A172 (cell line): ENCODE data around the gene FEN1. TPM values are rescaled to one million over a fixed set of nuclear protein-coding genes. Genes with fewer than 3 reads are reported as not detected.

Source experiments
- DNase-seq: peaks from one replicate; pipeline ENCODE4 v3.0.0-alpha.2; 2015; ENCODE audit warnings: low spot score
- total RNA-seq: library from RNA; depleted of rRNA; stranded (reverse); fragments of >200 nt; shearing (Covaris generic); gene quantifications from 2 replicates; pipeline ENCODE4 v1.2.3, GENCODE V29; 2014

FEN1 gene
- total RNA-seq, 1 experiment from 2014 or later = 131 TPM

DNA sequence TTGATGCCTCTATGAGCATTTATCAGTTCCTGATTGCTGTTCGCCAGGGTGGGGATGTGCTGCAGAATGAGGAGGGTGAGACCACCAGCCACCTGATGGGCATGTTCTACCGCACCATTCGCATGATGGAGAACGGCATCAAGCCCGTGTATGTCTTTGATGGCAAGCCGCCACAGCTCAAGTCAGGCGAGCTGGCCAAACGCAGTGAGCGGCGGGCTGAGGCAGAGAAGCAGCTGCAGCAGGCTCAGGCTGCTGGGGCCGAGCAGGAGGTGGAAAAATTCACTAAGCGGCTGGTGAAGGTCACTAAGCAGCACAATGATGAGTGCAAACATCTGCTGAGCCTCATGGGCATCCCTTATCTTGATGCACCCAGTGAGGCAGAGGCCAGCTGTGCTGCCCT lies 2.7 kb downstream of the FEN1 start:
- no peak for DNase-seq

GRCh38 chr11:61795876-61796526 lies 3.3 kb downstream of the FEN1 start:
- DNase-seq = no peak

GRCh38 chr11:61797263-61797944 lies 4.7 kb downstream of the FEN1 start:
- DNase-seq = peak; percentile 77

DNA sequence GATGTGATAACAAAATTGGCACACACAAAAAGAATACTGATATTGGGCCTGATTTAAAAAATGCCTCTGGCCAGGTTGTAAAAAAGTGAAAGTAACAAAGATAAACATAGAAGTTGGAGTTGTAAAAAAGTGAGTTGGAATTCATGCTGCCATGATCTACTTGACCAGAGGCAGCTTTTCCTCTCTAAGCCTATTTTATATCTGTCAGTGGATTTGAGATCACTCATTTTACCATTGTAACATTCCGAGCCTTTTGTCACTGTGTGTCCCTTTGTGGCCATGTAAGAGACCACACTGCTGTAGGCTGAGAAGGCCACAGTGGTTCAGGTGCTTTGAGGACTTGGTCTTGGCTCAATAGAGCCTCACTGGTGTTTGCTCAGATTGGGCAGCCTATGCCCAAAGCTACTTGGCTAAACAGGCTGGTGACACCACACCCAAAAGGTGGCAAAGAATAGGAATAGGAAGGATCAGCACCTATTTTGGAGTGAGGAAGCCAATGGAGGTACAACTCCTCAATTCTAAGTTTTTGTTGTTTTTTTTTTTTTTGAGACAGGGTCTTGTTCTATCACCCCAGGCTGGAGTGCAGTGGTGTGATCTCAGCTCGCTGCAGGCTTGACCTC lies 7.1 kb downstream of the FEN1 start:
- no peak for DNase-seq

DNA sequence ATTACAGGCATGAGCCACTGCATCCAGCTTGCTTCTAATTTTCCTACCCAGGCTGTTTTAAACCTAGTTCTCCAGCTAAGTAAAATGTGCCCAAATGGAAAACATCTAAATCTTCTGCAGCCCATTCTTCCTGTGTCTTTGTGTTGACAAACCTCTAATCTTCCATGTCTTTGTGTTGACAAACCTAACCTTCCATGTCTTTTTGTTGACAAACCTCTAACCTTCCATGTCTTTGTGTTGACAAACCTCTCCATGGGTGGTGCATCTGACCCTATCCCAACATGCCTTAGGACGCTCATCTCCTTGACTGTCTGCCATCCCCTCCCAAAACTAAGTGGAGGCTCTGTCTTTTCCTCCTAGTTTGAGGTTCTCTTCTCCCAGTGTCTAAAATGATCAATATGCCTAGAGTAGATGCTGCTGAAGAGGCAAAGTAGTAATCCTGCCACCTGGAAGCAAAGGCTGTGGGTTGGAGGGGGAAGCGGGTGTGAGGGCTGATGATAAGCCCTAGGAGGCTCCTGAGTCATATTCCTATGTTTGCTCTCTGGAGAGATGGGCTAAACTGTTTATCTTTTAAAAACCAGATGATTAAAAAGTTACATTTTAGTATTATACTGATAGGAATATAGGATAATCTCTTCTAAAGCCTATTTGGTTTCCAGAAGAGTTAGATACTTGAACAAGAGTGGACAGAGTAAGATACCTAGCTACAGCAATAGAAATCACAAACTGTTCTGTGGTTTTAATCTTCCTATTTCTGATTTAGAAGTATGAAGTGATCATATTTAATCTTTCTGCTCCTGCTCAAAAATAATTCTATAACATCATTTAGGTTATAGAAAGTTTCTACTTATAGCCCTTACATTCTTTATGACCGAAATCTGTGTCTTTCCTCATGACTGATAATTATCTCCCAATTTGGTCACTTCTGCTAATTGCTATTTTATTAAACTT lies 7.9 kb downstream of the FEN1 start:
- peak; percentile 16 for DNase-seq

DNA sequence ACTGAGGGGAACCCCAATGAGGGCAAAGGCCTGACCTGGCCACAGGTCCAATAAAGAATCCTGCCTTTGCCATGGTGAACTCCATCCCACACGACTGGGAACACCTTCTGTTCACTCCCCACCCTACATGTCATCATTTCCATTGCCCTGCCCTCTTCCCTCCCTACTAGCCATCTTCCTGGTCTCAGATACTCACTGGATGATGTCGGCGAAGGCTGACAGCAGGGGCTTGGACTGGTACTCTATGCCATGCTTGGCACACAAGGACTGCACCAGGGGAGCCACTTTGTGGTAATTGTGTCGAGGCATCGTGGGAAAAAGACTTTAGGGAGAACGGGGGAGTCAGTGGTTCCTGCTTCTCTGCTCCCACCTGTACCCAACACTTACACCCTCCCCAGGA lies 9.9 kb downstream of the FEN1 start:
- no peak for DNase-seq

GRCh38 chr11:61803889-61804647 lies 11.4 kb downstream of the FEN1 start:
- DNase-seq = no peak

- no peak for DNase-seq
Measured at GRCh38 chr11:61805146-61805545, 12.4 kb downstream of the FEN1 start.

- DNase-seq = no peak
Measured at GRCh38 chr11:61806785-61807184, 14.1 kb downstream of the FEN1 start.

DNA sequence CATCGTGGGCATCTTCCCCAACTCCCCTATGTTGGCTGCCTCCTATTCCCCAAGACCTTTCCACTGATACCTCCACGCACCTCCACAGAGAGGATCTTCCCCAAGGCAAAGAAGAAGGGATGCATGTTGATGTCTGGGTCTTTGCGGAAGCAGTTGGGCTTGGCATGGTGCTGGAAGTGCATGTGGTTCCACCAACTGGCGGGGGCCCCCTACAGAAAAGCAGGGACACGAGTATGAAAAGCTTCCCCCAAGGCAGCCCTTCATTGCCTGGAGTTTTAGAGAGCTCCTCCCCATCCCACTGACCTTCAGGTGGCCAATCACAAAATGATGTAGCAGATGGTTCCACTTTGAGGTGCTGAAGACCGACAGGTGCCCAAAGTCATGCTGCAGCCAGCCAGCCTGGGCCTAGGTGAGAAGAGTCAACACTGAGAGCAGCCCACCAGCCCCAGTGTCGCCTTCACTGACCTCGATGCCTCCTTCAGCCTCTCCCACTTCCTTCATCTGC lies 18.0 kb downstream of the FEN1 start:
- no peak for DNase-seq

- no peak for DNase-seq
Measured at GRCh38 chr11:61811831-61812230, 19.1 kb downstream of the FEN1 start.

DNA sequence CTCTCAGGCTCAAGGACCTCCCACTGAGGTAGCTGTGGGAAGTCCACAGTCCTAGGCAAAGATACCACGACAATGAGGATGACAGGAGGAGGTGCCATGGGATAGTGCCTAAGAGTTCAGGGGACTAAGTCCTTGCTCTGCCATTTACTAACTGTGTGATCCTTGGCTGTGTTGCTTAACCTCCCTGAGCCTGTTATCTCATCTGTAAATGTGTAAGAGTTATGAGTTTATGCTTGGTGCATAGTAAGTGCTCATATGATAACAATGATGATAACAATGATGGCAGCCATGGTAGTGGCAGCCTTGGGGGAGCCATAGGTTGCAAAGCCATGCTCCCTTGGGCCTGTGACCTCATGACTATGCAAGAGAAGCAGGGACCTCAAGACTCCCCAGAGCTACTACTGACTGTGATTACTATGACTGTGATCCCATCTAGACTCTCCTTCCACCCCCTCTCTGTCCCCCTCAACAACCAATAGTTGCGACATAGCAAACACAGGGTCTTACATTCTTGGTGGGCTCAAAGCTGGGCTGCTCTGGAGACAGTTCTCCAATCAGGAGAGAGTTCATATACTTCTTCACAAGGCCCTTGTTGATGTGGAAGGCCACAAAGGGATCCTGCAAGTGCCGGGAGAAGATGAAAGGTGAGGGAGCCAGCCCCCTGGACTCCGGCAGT lies 20.2 kb downstream of the FEN1 start:
- DNase-seq = no peak

GRCh38 chr11:61814247-61814957 lies 21.7 kb downstream of the FEN1 start:
- DNase-seq = peak; percentile 66

GRCh38 chr11:61814958-61815789 lies 22.5 kb downstream of the FEN1 start:
- DNase-seq = peak; percentile 96

DNA sequence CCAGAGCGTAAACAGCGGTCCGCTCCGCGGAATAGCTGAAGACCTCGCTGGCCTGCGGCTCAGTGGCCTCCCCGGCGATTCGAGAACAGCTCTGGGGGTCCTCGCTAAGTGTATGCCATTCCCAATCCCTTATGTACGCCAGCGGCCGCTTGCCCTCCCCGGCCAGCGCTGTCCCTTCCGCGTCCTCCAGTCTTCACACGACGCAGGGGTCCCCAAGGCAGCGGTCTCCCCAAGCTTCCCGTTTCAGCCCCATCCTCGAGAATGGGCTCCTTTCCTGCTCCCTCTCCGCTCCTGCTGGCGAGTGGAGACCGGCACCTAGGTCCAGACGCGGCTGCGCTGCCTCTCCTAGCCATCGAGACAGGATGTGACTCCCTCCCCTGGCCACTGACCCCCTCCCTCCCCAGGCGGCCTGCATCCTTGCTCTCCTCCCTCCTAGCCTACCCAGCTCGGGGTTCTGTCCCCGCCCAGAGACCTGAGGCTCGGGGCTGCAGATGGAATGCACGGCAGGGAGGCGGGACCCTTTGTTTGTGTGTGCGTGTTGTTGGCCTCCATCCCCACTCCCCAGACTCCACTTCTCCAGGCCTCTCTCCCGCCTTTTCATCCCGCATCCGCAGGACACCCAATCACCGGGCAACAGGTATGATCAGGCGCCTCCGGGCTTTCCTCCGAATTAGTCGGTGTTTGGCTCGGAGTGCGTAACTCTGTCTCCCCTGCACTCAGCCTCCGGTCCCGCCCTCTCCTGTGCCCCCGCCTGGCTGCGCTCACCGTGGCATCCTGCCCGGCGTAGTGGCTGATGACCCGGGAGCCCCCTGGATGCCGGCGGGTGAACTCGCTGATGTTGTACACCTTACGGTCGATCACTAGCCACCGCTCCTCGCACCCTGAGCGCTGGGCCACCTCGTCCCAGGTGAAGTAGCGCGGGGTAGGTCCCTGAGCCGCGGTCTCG lies 23.4 kb downstream of the FEN1 start:
- DNase-seq = peak; percentile 78

DNA sequence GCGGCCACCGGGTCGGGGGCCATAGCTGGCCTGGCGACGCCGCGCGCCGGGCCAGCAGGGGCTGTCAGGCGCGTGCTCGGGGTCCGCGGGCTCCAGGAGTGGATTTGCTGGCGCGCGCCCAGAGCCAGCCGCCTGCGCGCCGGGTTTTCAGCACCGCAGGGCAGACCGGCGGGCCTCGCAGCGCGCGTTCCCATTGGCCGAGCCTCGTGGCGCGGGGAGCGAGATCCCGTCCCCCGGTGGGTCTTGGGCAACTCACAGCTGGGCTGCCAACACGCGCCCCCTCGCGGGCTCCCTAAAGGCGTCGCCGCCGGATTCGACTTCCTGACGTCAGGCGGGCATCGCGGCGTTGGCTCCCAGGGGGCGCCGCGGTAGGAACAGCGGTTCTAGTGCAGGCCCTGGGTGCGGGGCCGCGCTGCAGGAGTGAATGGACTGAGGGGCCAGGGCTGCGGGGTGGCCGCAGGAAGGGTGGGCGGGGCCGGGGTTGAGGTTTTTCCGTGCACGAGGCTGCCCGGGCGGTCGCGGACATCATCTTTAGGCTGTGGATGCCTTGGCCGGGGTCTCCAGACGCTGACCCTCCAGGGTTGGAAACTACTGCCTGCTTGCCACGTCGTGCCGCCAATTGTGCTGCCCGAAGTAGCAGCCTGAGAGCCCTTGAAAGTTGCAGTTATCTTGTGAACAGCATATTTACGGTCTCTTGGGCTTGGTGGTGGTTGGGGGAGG lies 24.2 kb downstream of the FEN1 start, which contains the start of gene FADS1:
FADS1 (minus strand) TSS at position 268 of the 720 bp plus-strand sequence; CDS start at position 194, 74 bp downstream.
- DNase-seq = peak; percentile 88
